ENCODE data around the gene PTTG1IP. TPM values are rescaled to one million over a fixed set of nuclear protein-coding genes. Genes with fewer than 3 reads are reported as not detected.

PTTG1IP gene
- total and polyA plus RNA-seq, 10 of the 15 experiments (the other 5 are each of a cell fraction or from before 2014, with no cell fraction given): 2.4 to 56.4 (median 44.4) TPM

DNA sequence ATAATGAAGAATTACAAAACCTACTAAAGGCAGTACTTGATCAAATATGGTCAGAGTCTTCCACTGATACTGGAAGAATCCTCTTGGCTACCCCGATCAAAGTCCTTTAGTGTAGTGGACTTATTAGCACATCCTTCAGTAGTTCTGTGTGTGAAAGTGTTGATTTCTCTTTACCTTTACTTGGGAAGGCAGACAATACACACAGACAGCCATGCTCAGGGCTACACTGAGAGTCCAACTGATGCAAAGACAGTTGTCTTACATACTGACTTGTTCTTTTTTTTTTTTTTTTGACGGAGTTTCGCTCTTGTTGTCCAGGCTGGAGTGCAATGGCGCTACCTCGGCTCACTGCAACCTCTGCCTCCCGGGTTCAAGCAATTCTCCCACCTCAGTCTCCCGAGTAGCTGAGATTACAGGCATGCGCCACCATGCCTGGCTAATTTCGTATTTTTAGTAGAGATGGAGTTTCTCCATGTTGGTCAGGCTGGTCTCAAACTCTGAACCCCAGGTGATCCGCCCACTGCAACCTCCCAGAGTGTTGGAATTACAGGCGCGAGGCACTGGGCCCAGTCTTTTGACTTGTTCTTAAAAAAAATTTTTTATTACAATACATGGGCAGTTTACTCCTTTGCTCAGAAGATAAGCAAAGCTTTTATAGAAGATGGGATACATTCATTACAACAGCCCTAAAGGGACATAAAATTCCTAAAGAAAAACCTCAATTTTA is 3.5 kb upstream of the PTTG1IP start:
- no peak overlapping the region for H3K4me3 ChIP-seq
- TF ChIP-seq SRF (IDR thresholded peaks at IDR 0.05; ENCODE audit: low read depth in 2 of 2, low read length in 2 of 2) (no peak), NFYB (IDR thresholded peaks at IDR 0.05; ENCODE audit: insufficient read depth, low read depth, low read length) (no peak), RB1 (IDR thresholded peaks at IDR 0.05; ENCODE audit: borderline replicate concordance) (no peak), NFXL1 (IDR thresholded peaks at IDR 0.05; ENCODE audit: borderline replicate concordance) (no peak), LARP7 (IDR thresholded peaks at IDR 0.05) (no peak), CEBPB (IDR thresholded peaks at IDR 0.05; ENCODE audit: borderline replicate concordance in 1 of 2, low read depth in 2 of 2, low read length in 2 of 2) (no peak), SP1 (IDR thresholded peaks at IDR 0.05; ENCODE audit: low read depth, low read length) (no peak), CBX3 (IDR thresholded peaks at IDR 0.05; ENCODE audit: borderline replicate concordance, low read depth) (no peak), FOXM1 (IDR thresholded peaks at IDR 0.05; ENCODE audit: low read depth, low read length) (no peak), RAD51 (IDR thresholded peaks at IDR 0.05) (no peak), SIN3A (IDR thresholded peaks at IDR 0.05; ENCODE audit: low read depth, low read length) (no peak), EP300 (IDR thresholded peaks at IDR 0.05; ENCODE audit: borderline replicate concordance in 1 of 2, control insufficient read depth in 1 of 2, low read depth in 2 of 2, low read length in 2 of 2) (no peak), ZNF384 (IDR thresholded peaks at IDR 0.05; ENCODE audit: borderline replicate concordance, low read depth, low read length) (no peak), NRF1 (conservative IDR thresholded peaks at IDR 0.05; ENCODE audit: low read depth, low read length) (no peak)
- TF ChIP-seq, protein P1, sequence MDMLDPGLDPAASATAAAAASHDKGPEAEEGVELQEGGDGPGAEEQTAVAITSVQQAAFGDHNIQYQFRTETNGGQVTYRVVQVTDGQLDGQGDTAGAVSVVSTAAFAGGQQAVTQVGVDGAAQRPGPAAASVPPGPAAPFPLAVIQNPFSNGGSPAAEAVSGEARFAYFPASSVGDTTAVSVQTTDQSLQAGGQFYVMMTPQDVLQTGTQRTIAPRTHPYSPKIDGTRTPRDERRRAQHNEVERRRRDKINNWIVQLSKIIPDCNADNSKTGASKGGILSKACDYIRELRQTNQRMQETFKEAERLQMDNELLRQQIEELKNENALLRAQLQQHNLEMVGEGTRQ (IDR thresholded peaks at IDR 0.05; ENCODE audit: borderline replicate concordance, low read depth, low read length): no peak
- TF ChIP-seq, protein P2, sequence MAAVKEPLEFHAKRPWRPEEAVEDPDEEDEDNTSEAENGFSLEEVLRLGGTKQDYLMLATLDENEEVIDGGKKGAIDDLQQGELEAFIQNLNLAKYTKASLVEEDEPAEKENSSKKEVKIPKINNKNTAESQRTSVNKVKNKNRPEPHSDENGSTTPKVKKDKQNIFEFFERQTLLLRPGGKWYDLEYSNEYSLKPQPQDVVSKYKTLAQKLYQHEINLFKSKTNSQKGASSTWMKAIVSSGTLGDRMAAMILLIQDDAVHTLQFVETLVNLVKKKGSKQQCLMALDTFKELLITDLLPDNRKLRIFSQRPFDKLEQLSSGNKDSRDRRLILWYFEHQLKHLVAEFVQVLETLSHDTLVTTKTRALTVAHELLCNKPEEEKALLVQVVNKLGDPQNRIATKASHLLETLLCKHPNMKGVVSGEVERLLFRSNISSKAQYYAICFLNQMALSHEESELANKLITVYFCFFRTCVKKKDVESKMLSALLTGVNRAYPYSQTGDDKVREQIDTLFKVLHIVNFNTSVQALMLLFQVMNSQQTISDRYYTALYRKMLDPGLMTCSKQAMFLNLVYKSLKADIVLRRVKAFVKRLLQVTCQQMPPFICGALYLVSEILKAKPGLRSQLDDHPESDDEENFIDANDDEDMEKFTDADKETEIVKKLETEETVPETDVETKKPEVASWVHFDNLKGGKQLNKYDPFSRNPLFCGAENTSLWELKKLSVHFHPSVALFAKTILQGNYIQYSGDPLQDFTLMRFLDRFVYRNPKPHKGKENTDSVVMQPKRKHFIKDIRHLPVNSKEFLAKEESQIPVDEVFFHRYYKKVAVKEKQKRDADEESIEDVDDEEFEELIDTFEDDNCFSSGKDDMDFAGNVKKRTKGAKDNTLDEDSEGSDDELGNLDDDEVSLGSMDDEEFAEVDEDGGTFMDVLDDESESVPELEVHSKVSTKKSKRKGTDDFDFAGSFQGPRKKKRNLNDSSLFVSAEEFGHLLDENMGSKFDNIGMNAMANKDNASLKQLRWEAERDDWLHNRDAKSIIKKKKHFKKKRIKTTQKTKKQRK (IDR thresholded peaks at IDR 0.05; ENCODE audit: low read depth, low read length): no peak
- TF ChIP-seq, protein P3, sequence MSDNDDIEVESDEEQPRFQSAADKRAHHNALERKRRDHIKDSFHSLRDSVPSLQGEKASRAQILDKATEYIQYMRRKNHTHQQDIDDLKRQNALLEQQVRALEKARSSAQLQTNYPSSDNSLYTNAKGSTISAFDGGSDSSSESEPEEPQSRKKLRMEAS (IDR thresholded peaks at IDR 0.05; ENCODE audit: low read depth, low read length): no peak
- TF ChIP-seq, protein P4, sequence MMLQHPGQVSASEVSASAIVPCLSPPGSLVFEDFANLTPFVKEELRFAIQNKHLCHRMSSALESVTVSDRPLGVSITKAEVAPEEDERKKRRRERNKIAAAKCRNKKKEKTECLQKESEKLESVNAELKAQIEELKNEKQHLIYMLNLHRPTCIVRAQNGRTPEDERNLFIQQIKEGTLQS (IDR thresholded peaks at IDR 0.05; ENCODE audit: borderline replicate concordance, extremely low read depth, low read depth, low read length): no peak
- no peaks in the 10 kb centered on the region for H3K9me3 ChIP-seq (replicated peaks; ENCODE audit: control insufficient read depth, insufficient read depth, low read length)
- in situ Hi-C loops (cut with MboI) (no loop called here), intact Hi-C loops (cut with micrococcal nuclease; ENCODE audit: unreplicated experiment) (no loop called here)
- ChIA-PET SMC1A (ENCODE audit: uncharacterized antibody, unreplicated experiment) (interaction anchor here (1.5 to 4.7 kb wide), 4 partner anchors 15 to 84 kb away, joined by 3 to 31 read pairs (median 18); partner anchors contain the start of gene UBE2G2), RAD21 (ENCODE audit: unreplicated experiment) (interaction anchor here (0.9 to 3.2 kb wide), 3 partner anchors 31 to 55 kb away, joined by 4 to 16 read pairs (median 6); no protein-coding TSS in a partner anchor), CTCF (interaction anchor here (0.6 to 7.4 kb wide), 6 partner anchors 10 to 263 kb away, joined by 3 to 67 read pairs (median 4); partner anchors contain the start of gene UBE2G2), POLR2A (interaction anchor here (1.3 to 3.6 kb wide), 2 partner anchors 51 to 63 kb away, joined by 3 to 28 read pairs; no protein-coding TSS in a partner anchor)
- no peak for FAIRE-seq
- H3K4me1 ChIP-seq (ENCODE audit: control insufficient read depth, insufficient read depth, low read length): peaks cover 38% of the 10 kb centered on the region
- H3K27ac ChIP-seq (ENCODE audit: control insufficient read depth, insufficient read depth): no peak overlapping the region
- peaks cover 2% of the 10 kb centered on the region; the same call in 1 of the 2 replicates for H4K20me1 ChIP-seq (ENCODE audit: control insufficient read depth, insufficient read depth)
- H2AFZ ChIP-seq (ENCODE audit: control insufficient read depth, low read depth, low read length): no peak overlapping the region
- BruUV-seq (replicated peaks): no TSS peak
- 94% methylated on average over 8 of the region's 12 CpGs for WGBS (ENCODE audit: insufficient coverage, insufficient replicate concordance, low lambda C conversion rate, missing lambda C conversion rate)
- no peak for DNase-seq (ENCODE audit: low read depth, low spot score)
- H3K36me3 ChIP-seq (ENCODE audit: control insufficient read depth in 2 of 2, insufficient read depth in 2 of 2, low read length in 1 of 2): no peaks in the 10 kb centered on the region
- no peak overlapping the region for H3K9ac ChIP-seq (ENCODE audit: control insufficient read depth, insufficient read depth, low read length)
- ATAC-seq: no peak
- peaks cover 14% of the 10 kb centered on the region for H3K79me2 ChIP-seq (ENCODE audit: control insufficient read depth, insufficient read depth, low read length)
- no peaks in the 10 kb centered on the region for H3K27me3 ChIP-seq (replicated peaks in 1 of 2; ENCODE audit: control insufficient read depth in 2 of 2, insufficient read depth in 2 of 2, low read length in 1 of 2)
- H3K4me2 ChIP-seq (ENCODE audit: control insufficient read depth, insufficient read depth): no peak overlapping the region
